ENCODE data around the gene RCE1.
"Not testable (repeated sequence)": the region's sequence is repeated elsewhere in the genome, so short reads cannot be mapped to it uniquely, and the experiment has no call there.

Gene RCE1

GRCh38 chr11:66823700-66824099 lies 19.5 kb upstream of the RCE1 start:
- Histone ChIP-seq H3K9me3 (ENCODE audit: low read length) (no peaks in the 10 kb centered on the region), H3K9ac (ENCODE audit: low read length) (no peak overlapping the region), H3K4me3 (ENCODE audit: low read depth in 1 of 2, low read length in 2 of 2) (no peak overlapping the region), H3K27me3 (ENCODE audit: control insufficient read depth in 1 of 2, insufficient read depth in 2 of 2, low read length in 2 of 2) (no peaks in the 10 kb centered on the region), H3K4me1 (ENCODE audit: insufficient read depth, low read length) (no peaks in the 10 kb centered on the region), H3K27ac (ENCODE audit: low read depth, low read length) (no peak overlapping the region), H3K36me3 (ENCODE audit: insufficient read depth, low read length) (no peaks in the 10 kb centered on the region)

- not testable (repeated sequence) for H3K27me3 ChIP-seq (ENCODE audit: control insufficient read depth in 1 of 2, insufficient read depth in 2 of 2, low read length in 2 of 2); H3K4me3 ChIP-seq (ENCODE audit: low read depth in 1 of 2, low read length in 2 of 2); H3K36me3 ChIP-seq (ENCODE audit: insufficient read depth, low read length); H3K9ac ChIP-seq (ENCODE audit: low read length); H3K9me3 ChIP-seq (ENCODE audit: low read length); H3K4me1 ChIP-seq (ENCODE audit: insufficient read depth, low read length); H3K27ac ChIP-seq (ENCODE audit: low read depth, low read length)
These were observed 18.7 kb upstream of the RCE1 start for GRCh38 chr11:66824573-66824972.

- Histone ChIP-seq H3K4me1 (ENCODE audit: insufficient read depth, low read length) (no peaks in the 10 kb centered on the region), H3K27ac (ENCODE audit: low read depth, low read length) (no peak overlapping the region), H3K27me3 (ENCODE audit: control insufficient read depth in 1 of 2, insufficient read depth in 2 of 2, low read length in 2 of 2) (no peaks in the 10 kb centered on the region), H3K36me3 (ENCODE audit: insufficient read depth, low read length) (peaks cover 12% of the 10 kb centered on the region), H3K4me3 (ENCODE audit: low read depth in 1 of 2, low read length in 2 of 2) (no peak overlapping the region), H3K9ac (ENCODE audit: low read length) (no peak overlapping the region), H3K9me3 (ENCODE audit: low read length) (no peaks in the 10 kb centered on the region)
These were observed 8.7 kb upstream of the RCE1 start for GRCh38 chr11:66834539-66834845.

GRCh38 chr11:66834943-66835342 lies 8.3 kb upstream of the RCE1 start:
- H3K27me3 ChIP-seq (ENCODE audit: control insufficient read depth in 1 of 2, insufficient read depth in 2 of 2, low read length in 2 of 2), result no peaks in the 10 kb centered on the region
- H3K27ac ChIP-seq (ENCODE audit: low read depth, low read length), result no peak overlapping the region
- peaks cover 15% of the 10 kb centered on the region for H3K36me3 ChIP-seq (ENCODE audit: insufficient read depth, low read length)
- H3K9ac ChIP-seq (ENCODE audit: low read length), result no peak overlapping the region
- H3K4me1 ChIP-seq (ENCODE audit: insufficient read depth, low read length), result no peaks in the 10 kb centered on the region
- H3K9me3 ChIP-seq (ENCODE audit: low read length), result no peaks in the 10 kb centered on the region
- no peak overlapping the region for H3K4me3 ChIP-seq (ENCODE audit: low read depth in 1 of 2, low read length in 2 of 2)

GRCh38 chr11:66835768-66836405 lies 7.4 kb upstream of the RCE1 start:
- no peaks in the 10 kb centered on the region for H3K4me1 ChIP-seq (ENCODE audit: insufficient read depth, low read length)
- no peaks in the 10 kb centered on the region for H3K27me3 ChIP-seq (ENCODE audit: control insufficient read depth in 1 of 2, insufficient read depth in 2 of 2, low read length in 2 of 2)
- H3K9ac ChIP-seq (ENCODE audit: low read length), result no peak overlapping the region
- H3K9me3 ChIP-seq (ENCODE audit: low read length), result no peaks in the 10 kb centered on the region
- no peak overlapping the region for H3K4me3 ChIP-seq (ENCODE audit: low read depth in 1 of 2, low read length in 2 of 2)
- H3K27ac ChIP-seq (ENCODE audit: low read depth, low read length), result no peak overlapping the region
- H3K36me3 ChIP-seq (ENCODE audit: insufficient read depth, low read length), result peaks cover 15% of the 10 kb centered on the region

GRCh38 chr11:66840317-66841091 lies 2.7 kb upstream of the RCE1 start:
- peaks cover 27% of the 10 kb centered on the region for H3K4me1 ChIP-seq (ENCODE audit: insufficient read depth, low read length)
- H3K36me3 ChIP-seq (ENCODE audit: insufficient read depth, low read length), result peaks cover 25% of the 10 kb centered on the region
- H3K27me3 ChIP-seq (ENCODE audit: control insufficient read depth in 1 of 2, insufficient read depth in 2 of 2, low read length in 2 of 2), result no peaks in the 10 kb centered on the region
- no peak overlapping the region for H3K27ac ChIP-seq (ENCODE audit: low read depth, low read length)
- no peak overlapping the region for H3K4me3 ChIP-seq (ENCODE audit: low read depth in 1 of 2, low read length in 2 of 2)
- no peak overlapping the region for H3K9ac ChIP-seq (ENCODE audit: low read length)
- no peaks in the 10 kb centered on the region for H3K9me3 ChIP-seq (ENCODE audit: low read length)

- H3K9ac ChIP-seq (ENCODE audit: low read length), result peak overlapping the region; percentile 58
- no peaks in the 10 kb centered on the region for H3K27me3 ChIP-seq (ENCODE audit: control insufficient read depth in 1 of 2, insufficient read depth in 2 of 2, low read length in 2 of 2)
- peaks cover 38% of the 10 kb centered on the region for H3K36me3 ChIP-seq (ENCODE audit: insufficient read depth, low read length)
- H3K4me1 ChIP-seq (ENCODE audit: insufficient read depth, low read length), result peaks cover 27% of the 10 kb centered on the region
- no peak overlapping the region for H3K27ac ChIP-seq (ENCODE audit: low read depth, low read length)
- peak overlapping the region; percentile 89 to 97 for H3K4me3 ChIP-seq (ENCODE audit: low read depth in 1 of 2, low read length in 2 of 2)
- H3K9me3 ChIP-seq (ENCODE audit: low read length), result no peaks in the 10 kb centered on the region
These were observed 1.4 kb upstream of the RCE1 start for GRCh38 chr11:66841861-66842260.

- peaks cover 27% of the 10 kb centered on the region for H3K4me1 ChIP-seq (ENCODE audit: insufficient read depth, low read length)
- H3K36me3 ChIP-seq (ENCODE audit: insufficient read depth, low read length), result peaks cover 39% of the 10 kb centered on the region
- H3K9ac ChIP-seq (ENCODE audit: low read length), result peak overlapping the region; percentile 58
These were observed 743 bp upstream of the RCE1 start for GRCh38 chr11:66842501-66842895.

GRCh38 chr11:66843776-66844495 lies 695 bp downstream of the RCE1 start:
- Histone ChIP-seq H3K9ac (ENCODE audit: low read length) (peak overlapping the region; percentile 71), H3K27ac (ENCODE audit: low read depth, low read length) (peak overlapping the region; percentile 94), H3K27me3 (ENCODE audit: control insufficient read depth in 1 of 2, insufficient read depth in 2 of 2, low read length in 2 of 2) (no peaks in the 10 kb centered on the region), H3K9me3 (ENCODE audit: low read length) (no peaks in the 10 kb centered on the region), H3K4me1 (ENCODE audit: insufficient read depth, low read length) (peaks cover 27% of the 10 kb centered on the region), H3K36me3 (ENCODE audit: insufficient read depth, low read length) (peaks cover 33% of the 10 kb centered on the region), H3K4me3 (ENCODE audit: low read depth in 1 of 2, low read length in 2 of 2) (peak overlapping the region; percentile 89 to 97)

More at GRCh38 chr11:66842501-66842895, 743 bp upstream of the RCE1 start:
- H3K27ac ChIP-seq (ENCODE audit: low read depth, low read length), result peak overlapping the region; percentile 94
- H3K27me3 ChIP-seq (ENCODE audit: control insufficient read depth in 1 of 2, insufficient read depth in 2 of 2, low read length in 2 of 2), result no peaks in the 10 kb centered on the region
- no peaks in the 10 kb centered on the region for H3K9me3 ChIP-seq (ENCODE audit: low read length)
- H3K4me3 ChIP-seq (ENCODE audit: low read depth in 1 of 2, low read length in 2 of 2), result peak overlapping the region; percentile 89 to 97

GRCh38 chr11:66844496-66845142 lies 1.4 kb downstream of the RCE1 start:
- H3K9me3 ChIP-seq (ENCODE audit: low read length), result no peaks in the 10 kb centered on the region
- peaks cover 26% of the 10 kb centered on the region for H3K36me3 ChIP-seq (ENCODE audit: insufficient read depth, low read length)
- peaks cover 27% of the 10 kb centered on the region for H3K4me1 ChIP-seq (ENCODE audit: insufficient read depth, low read length)
- H3K4me3 ChIP-seq (ENCODE audit: low read depth in 1 of 2, low read length in 2 of 2), result peak overlapping the region in 1 of 2 donors; percentile 89
- H3K9ac ChIP-seq (ENCODE audit: low read length), result peak overlapping the region; percentile 71
- no peaks in the 10 kb centered on the region for H3K27me3 ChIP-seq (ENCODE audit: control insufficient read depth in 1 of 2, insufficient read depth in 2 of 2, low read length in 2 of 2)
- no peak overlapping the region for H3K27ac ChIP-seq (ENCODE audit: low read depth, low read length)

- H3K4me1 ChIP-seq (ENCODE audit: insufficient read depth, low read length), result peaks cover 27% of the 10 kb centered on the region
- no peaks in the 10 kb centered on the region for H3K27me3 ChIP-seq (ENCODE audit: control insufficient read depth in 1 of 2, insufficient read depth in 2 of 2, low read length in 2 of 2)
- H3K36me3 ChIP-seq (ENCODE audit: insufficient read depth, low read length), result peaks cover 24% of the 10 kb centered on the region
- H3K4me3 ChIP-seq (ENCODE audit: low read depth in 1 of 2, low read length in 2 of 2), result no peak overlapping the region
- H3K9ac ChIP-seq (ENCODE audit: low read length), result no peak overlapping the region
- no peak overlapping the region for H3K27ac ChIP-seq (ENCODE audit: low read depth, low read length)
- no peaks in the 10 kb centered on the region for H3K9me3 ChIP-seq (ENCODE audit: low read length)
These were observed 2.1 kb downstream of the RCE1 start for GRCh38 chr11:66845143-66845875.
